ENCODE results near the gene CAMKMT. TPM values are rescaled to one million over a fixed set of nuclear protein-coding genes. Genes with fewer than 3 reads are reported as not detected.
"Not testable (repeated sequence)": the region's sequence is repeated elsewhere in the genome, so short reads cannot be mapped to it uniquely, and the experiment has no call there.

CAMKMT gene
- total RNA-seq, 6 experiments from 2014 or later: 5.1 to 8.6 (median 7.0) TPM

DNA sequence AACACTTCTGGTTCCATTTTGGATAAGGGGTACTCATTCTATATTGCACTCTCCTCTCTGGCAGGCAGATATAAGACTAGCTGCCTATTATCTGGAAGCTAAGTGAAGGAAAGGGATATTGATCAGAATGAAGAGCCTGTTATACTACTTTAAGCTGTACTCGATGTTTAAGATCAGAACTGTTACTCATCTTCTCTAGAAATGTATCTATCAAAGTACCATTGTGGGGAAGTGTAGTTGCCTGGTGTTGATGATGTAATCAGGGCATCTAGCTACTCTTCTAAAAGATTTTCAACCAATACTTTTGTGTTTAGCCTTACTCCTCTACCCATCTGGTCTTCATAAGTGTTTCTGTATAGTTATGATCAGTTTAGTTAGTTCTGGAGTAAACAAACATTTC is 5.8 kb downstream of the CAMKMT start:
- Mint-ChIP-seq H3K4me1 (ENCODE audit: low read depth) (0 out of 2 replicates have a peak, but pooled peaks cover 5% of the 10 kb centered on the region), H3K27ac (no peak overlapping the region), H3K9me3 (no peaks in the 10 kb centered on the region), H3K27me3 (ENCODE audit: insufficient read depth) (no peaks in the 10 kb centered on the region), H3K4me3 (no peak overlapping the region), H3K36me3 (ENCODE audit: low read depth) (peaks cover 5% of the 10 kb centered on the region)
- no peak for DNase-seq
- TF ChIP-seq CTCF (IDR thresholded peaks at IDR 0.05): no peak

DNA sequence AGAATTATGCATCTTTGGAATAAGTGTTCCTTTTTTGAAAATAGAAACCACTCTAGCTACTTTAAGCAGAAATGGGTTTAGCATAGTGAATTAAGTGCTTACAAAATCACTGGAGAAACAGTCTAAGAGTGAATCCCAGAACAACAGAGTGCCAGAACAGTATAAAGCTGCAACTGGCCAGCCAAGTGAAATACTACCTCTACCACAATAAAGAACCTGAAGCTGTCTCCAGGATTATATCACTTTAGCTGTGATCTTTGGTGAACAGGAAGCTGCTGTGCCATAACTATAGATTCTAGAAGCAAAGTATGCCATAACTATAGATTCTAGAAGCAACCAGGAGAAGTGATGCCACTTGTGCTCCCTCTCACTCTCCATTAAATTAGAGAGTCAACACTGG is 7.6 kb downstream of the CAMKMT start:
- Mint-ChIP-seq H3K27ac (no peak overlapping the region), H3K9me3 (no peaks in the 10 kb centered on the region), H3K36me3 (ENCODE audit: low read depth) (peaks cover 5% of the 10 kb centered on the region), H3K4me3 (no peak overlapping the region), H3K4me1 (ENCODE audit: low read depth) (no peaks in the 10 kb centered on the region), H3K27me3 (ENCODE audit: insufficient read depth) (no peaks in the 10 kb centered on the region)
- DNase-seq: no peak
- TF ChIP-seq CTCF (IDR thresholded peaks at IDR 0.05): no peak

- no peaks in the 10 kb centered on the region; the same call in 1 of the 2 replicates for H3K27me3 Mint-ChIP-seq (ENCODE audit: insufficient read depth)
Measured at GRCh38 chr2:44371445-44371844, 9.7 kb downstream of the CAMKMT start.

DNA sequence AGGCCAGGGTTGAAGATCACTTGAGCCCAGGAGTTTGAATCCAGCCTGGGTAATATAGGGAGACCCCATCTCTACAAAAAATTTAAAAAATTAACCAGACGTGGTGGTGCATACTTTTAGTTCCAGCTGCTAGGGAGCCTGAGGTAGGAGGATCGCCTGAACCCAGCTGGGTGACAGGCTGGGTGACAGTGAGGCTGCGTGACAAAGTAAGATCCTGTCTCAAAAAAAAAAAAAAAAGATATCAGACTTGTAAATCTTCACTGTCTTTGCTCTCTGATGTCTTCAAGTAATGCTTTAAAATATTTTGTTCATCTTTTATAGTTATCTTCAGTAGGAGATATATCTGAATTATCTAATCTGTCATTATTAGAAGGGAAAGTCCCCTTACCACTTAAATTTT is 10.5 kb downstream of the CAMKMT start:
- H3K36me3 Mint-ChIP-seq (ENCODE audit: low read depth): no peaks in the 10 kb centered on the region
- no peak overlapping the region for H3K27ac Mint-ChIP-seq
- no peaks in the 10 kb centered on the region; the same call in 1 of the 2 replicates for H3K27me3 Mint-ChIP-seq (ENCODE audit: insufficient read depth)
- no peak for DNase-seq
- no peak overlapping the region for H3K4me3 Mint-ChIP-seq
- no peak for TF ChIP-seq CTCF (IDR thresholded peaks at IDR 0.05)
- no peaks in the 10 kb centered on the region for H3K9me3 Mint-ChIP-seq
- no peaks in the 10 kb centered on the region for H3K4me1 Mint-ChIP-seq (ENCODE audit: low read depth)

More at GRCh38 chr2:44371445-44371844, 9.7 kb downstream of the CAMKMT start:
- no peak overlapping the region for H3K4me3 Mint-ChIP-seq
- H3K9me3 Mint-ChIP-seq: no peaks in the 10 kb centered on the region
- H3K4me1 Mint-ChIP-seq (ENCODE audit: low read depth): no peaks in the 10 kb centered on the region
- DNase-seq: no peak
- H3K27ac Mint-ChIP-seq: no peak overlapping the region
- TF ChIP-seq CTCF (IDR thresholded peaks at IDR 0.05): no peak
- no peaks in the 10 kb centered on the region for H3K36me3 Mint-ChIP-seq (ENCODE audit: low read depth)

DNA sequence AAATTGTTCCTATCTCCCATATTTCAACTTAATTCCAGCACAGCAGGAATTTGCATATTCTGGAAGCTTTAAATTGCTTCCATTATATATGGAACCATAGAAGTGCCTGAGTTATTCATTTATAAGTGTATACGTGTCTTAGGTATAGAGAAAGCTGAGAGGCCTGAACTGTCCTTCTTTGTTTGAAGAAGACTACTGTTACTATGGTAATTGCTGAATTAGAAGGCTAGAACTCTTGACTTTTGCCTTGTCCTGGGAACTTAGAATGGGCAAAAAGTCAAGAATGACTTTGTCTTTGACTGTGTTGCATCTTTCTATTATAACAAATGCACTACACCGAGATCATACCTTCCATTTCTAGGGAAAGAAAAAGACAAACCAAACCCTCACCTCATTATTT is 15.7 kb downstream of the CAMKMT start:
- no peak overlapping the region for H3K4me3 Mint-ChIP-seq
- peaks cover 6% of the 10 kb centered on the region; the same call in 1 of the 2 replicates for H3K36me3 Mint-ChIP-seq (ENCODE audit: low read depth)
- H3K9me3 Mint-ChIP-seq: no peaks in the 10 kb centered on the region
- H3K27me3 Mint-ChIP-seq (ENCODE audit: insufficient read depth): no peaks in the 10 kb centered on the region; the same call in 1 of the 2 replicates
- H3K27ac Mint-ChIP-seq: no peak overlapping the region
- peaks cover 17% of the 10 kb centered on the region for H3K4me1 Mint-ChIP-seq (ENCODE audit: low read depth)
- TF ChIP-seq CTCF (IDR thresholded peaks at IDR 0.05): no peak
- DNase-seq: no peak

DNA sequence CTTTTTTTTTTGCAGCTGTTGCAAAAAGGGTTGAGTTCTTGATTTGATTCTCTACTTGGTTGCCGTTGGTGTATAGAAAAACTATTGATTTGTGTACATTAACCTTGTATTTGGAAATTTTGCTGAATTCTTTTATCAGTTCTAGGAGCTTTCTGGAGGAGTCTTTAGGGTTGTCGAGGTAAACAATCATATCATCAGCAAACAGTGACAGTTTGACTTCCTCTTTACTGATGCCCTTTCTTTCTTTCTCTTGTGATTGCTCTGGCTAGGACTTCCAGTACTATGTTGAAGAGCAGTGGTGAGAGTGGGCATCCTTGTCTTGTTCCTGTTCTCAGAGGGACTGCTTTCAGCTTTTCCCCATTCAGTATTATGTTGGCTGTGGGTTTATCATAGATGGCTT is 23.5 kb downstream of the CAMKMT start:
- not testable (repeated sequence) for H3K27me3 Mint-ChIP-seq (ENCODE audit: insufficient read depth); H3K27ac Mint-ChIP-seq; H3K4me3 Mint-ChIP-seq; DNase-seq; H3K9me3 Mint-ChIP-seq; H3K4me1 Mint-ChIP-seq (ENCODE audit: low read depth)
- peaks cover 13% of the 10 kb centered on the region for H3K36me3 Mint-ChIP-seq (ENCODE audit: low read depth)
